H9 (cell line): ENCODE measurements around the gene ZNF823. TPM values are rescaled to one million over a fixed set of nuclear protein-coding genes. Genes with fewer than 3 reads are reported as not detected.
"Not testable (repeated sequence)": the region's sequence is repeated elsewhere in the genome, so short reads cannot be mapped to it uniquely, and the experiment has no call there.

Experiments
- DNase-seq: peaks from one replicate; pipeline ENCODE4 v3.0.0-alpha.2; 2017
- H2AFZ ChIP-seq: one replicate; pipeline ENCODE4 v1.6.1; 2013; ENCODE audit warnings: mild to moderate bottlenecking, low read length, control low read depth, moderate library complexity
- H2AK5ac ChIP-seq: 2 replicates; pipeline ENCODE4 v1.6.1; 2013; ENCODE audit warnings: low read length, control low read depth, mixed read lengths; ENCODE audit not compliant: insufficient read length
- H2BK120ac ChIP-seq: one replicate; pipeline ENCODE4 v1.6.1; 2013; ENCODE audit warnings: low read depth, mild to moderate bottlenecking, low read length, control low read depth, inconsistent platforms; ENCODE audit not compliant: poor library complexity, severe bottlenecking
- H2BK12ac ChIP-seq: 2 replicates; pipeline ENCODE4 v1.6.1; 2013; ENCODE audit warnings: low read length, control low read depth, mixed read lengths, low read depth; ENCODE audit not compliant: insufficient read length
- H2BK15ac ChIP-seq: 2 replicates; pipeline ENCODE4 v1.6.1; 2013; ENCODE audit warnings: low read depth, low read length, control low read depth
- H2BK20ac ChIP-seq: one replicate; pipeline ENCODE4 v1.6.1; 2013; ENCODE audit warnings: low read depth, mild to moderate bottlenecking, low read length, control low read depth, inconsistent platforms; ENCODE audit not compliant: poor library complexity, severe bottlenecking
- H2BK5ac ChIP-seq: 2 replicates; pipeline ENCODE4 v1.6.1; 2013; ENCODE audit warnings: low read length, control low read depth, mixed read lengths; ENCODE audit not compliant: insufficient read length
- H3K14ac ChIP-seq: 2 replicates; pipeline ENCODE4 v1.6.1; 2013; ENCODE audit warnings: low read length, control low read depth; ENCODE audit not compliant: insufficient read depth
- H3K18ac ChIP-seq: 2 replicates; pipeline ENCODE4 v1.6.1; 2013; ENCODE audit warnings: low read depth, mild to moderate bottlenecking, mixed read lengths, low read length, control low read depth; ENCODE audit not compliant: insufficient read length
- H3K23ac ChIP-seq: 2 replicates; pipeline ENCODE4 v1.6.1; 2013; ENCODE audit warnings: low read length, control low read depth, mixed read lengths, low read depth; ENCODE audit not compliant: insufficient read length
- H3K23me2 ChIP-seq: 2 replicates; pipeline ENCODE4 v1.6.1; 2013; ENCODE audit warnings: low read depth, mild to moderate bottlenecking, mixed read lengths, low read length, control low read depth; ENCODE audit not compliant: insufficient read length, poor library complexity, severe bottlenecking
- H3K27ac ChIP-seq: 2 replicates; pipeline ENCODE4 v1.5.1; 2013; ENCODE audit warnings: low read length, control low read depth, mixed read lengths, low read depth; ENCODE audit not compliant: insufficient read length
- H3K27me3 ChIP-seq: 2 replicates; pipeline ENCODE4 v1.6.1; 2013; ENCODE audit warnings: low read length, control low read depth, inconsistent platforms; ENCODE audit not compliant: insufficient read depth
- H3K4ac ChIP-seq: 2 replicates; pipeline ENCODE4 v1.6.1; 2013; ENCODE audit warnings: low read depth, mild to moderate bottlenecking, control low read depth, inconsistent platforms, low read length, moderate library complexity
- H3K4me1 ChIP-seq: 2 replicates; pipeline ENCODE4 v1.6.1; 2013; ENCODE audit warnings: low read length, control low read depth, inconsistent platforms; ENCODE audit not compliant: insufficient read depth
- H3K4me2 ChIP-seq: 2 replicates; pipeline ENCODE4 v1.6.1; 2013; ENCODE audit warnings: low read length, control low read depth, mixed read lengths; ENCODE audit not compliant: insufficient read length, insufficient read depth
- H3K56ac ChIP-seq: 2 replicates; pipeline ENCODE4 v1.6.1; 2013; ENCODE audit warnings: low read depth, mild to moderate bottlenecking, mixed read lengths, low read length, control low read depth; ENCODE audit not compliant: insufficient read length
- H3K79me1 ChIP-seq: 2 replicates; pipeline ENCODE4 v1.6.1; 2013; ENCODE audit warnings: low read depth, mild to moderate bottlenecking, moderate library complexity, low read length, control low read depth, inconsistent platforms; ENCODE audit not compliant: insufficient read depth, poor library complexity, severe bottlenecking
- H3K79me2 ChIP-seq: 2 replicates; pipeline ENCODE4 v1.6.1; 2013; ENCODE audit warnings: low read length, control low read depth, inconsistent platforms; ENCODE audit not compliant: insufficient read depth
- H3K9ac ChIP-seq: 2 replicates; pipeline ENCODE4 v1.6.1; 2013; ENCODE audit warnings: low read length, control low read depth, mixed read lengths; ENCODE audit not compliant: insufficient read length; ENCODE audit errors: extremely low read depth
- H3K9me3 ChIP-seq: one replicate; pipeline ENCODE4 v1.6.1; 2013; ENCODE audit warnings: low read depth, low read length, inconsistent platforms; ENCODE audit not compliant: control insufficient read depth
- H3T11ph ChIP-seq: one replicate; pipeline ENCODE4 v1.6.1; 2013; ENCODE audit warnings: mild to moderate bottlenecking, low read length, control low read depth, inconsistent platforms
- H4K20me1 ChIP-seq: one replicate; pipeline ENCODE4 v1.6.1; 2013; ENCODE audit not compliant: control insufficient read depth, insufficient read length, insufficient read depth
- H4K5ac ChIP-seq: 2 replicates; pipeline ENCODE4 v1.6.1; 2013; ENCODE audit warnings: low read depth, mild to moderate bottlenecking, mixed read lengths, low read length, control low read depth; ENCODE audit not compliant: insufficient read length
- H4K8ac ChIP-seq: replicated peaks from 2 replicates; pipeline ENCODE4 v1.6.1; 2013; ENCODE audit warnings: low read length, control low read depth, mixed read lengths, low read depth; ENCODE audit not compliant: insufficient read length
- H4K91ac ChIP-seq: 2 replicates; pipeline ENCODE4 v1.6.1; 2013; ENCODE audit warnings: low read depth, mild to moderate bottlenecking, moderate library complexity, mixed read lengths, low read length, control low read depth; ENCODE audit not compliant: insufficient read length
- H3K27ac Mint-ChIP-seq, 3 experiments: 2 replicates in 2 of 3; 3 replicates in 1 of 3; pipeline ENCODE4 v1.8.0; 2020 to 2021; ENCODE audit warnings: mixed read lengths in 3 of 3, mild to moderate bottlenecking in 1 of 3, moderate library complexity in 1 of 3
- H3K27me3 Mint-ChIP-seq: 2 replicates; pipeline ENCODE4 v1.8.0; 2021; ENCODE audit warnings: low read depth, mild to moderate bottlenecking, moderate library complexity, mixed read lengths
- H3K36me3 Mint-ChIP-seq, 3 experiments: 2 replicates in 2 of 3; 3 replicates in 1 of 3; pipeline ENCODE4 v1.8.0; 2020 to 2021; ENCODE audit warnings: low read depth in 3 of 3, mixed read lengths in 3 of 3; ENCODE audit not compliant: insufficient read depth in 1 of 3
- H3K4me1 Mint-ChIP-seq, 2 experiments: 2 replicates each; pipeline ENCODE4 v1.8.0; 2020; ENCODE audit warnings: mixed read lengths in 2 of 2
- H3K4me3 Mint-ChIP-seq, 2 experiments: 2 replicates in 1 of 2; 3 replicates in 1 of 2; pipeline ENCODE4 v1.8.0; 2020 to 2021; ENCODE audit warnings: mild to moderate bottlenecking in 2 of 2, mixed read lengths in 2 of 2, moderate library complexity in 1 of 2
- H3K9me3 Mint-ChIP-seq, 2 experiments: 2 replicates in 1 of 2; 3 replicates in 1 of 2; pipeline ENCODE4 v1.8.0; 2020; ENCODE audit warnings: mild to moderate bottlenecking in 2 of 2, mixed read lengths in 2 of 2, moderate library complexity in 1 of 2
- CTCF ChIP-seq: fragments of 200-600 bp; sonication (generic); conservative IDR thresholded peaks from 3 replicates; pipeline ENCODE4 v1.8.0; 2021; ENCODE audit warnings: antibody characterized with exemption, mild to moderate bottlenecking
- WGBS: extraction: QIAGEN DNeasy Blood & Tissue Kit; methylation state at CpG from one replicate; pipeline ENCODE4 v1.1.7; 2013; ENCODE audit warnings: missing lambda C conversion rate, low lambda C conversion rate, mixed read lengths; ENCODE audit not compliant: insufficient read length; ENCODE audit errors: extremely low coverage; 5-methylcytosine and 5-hydroxymethylcytosine counted together
- total RNA-seq: library from RNA; stranded (reverse); gene quantifications from 2 replicates; pipeline ENCODE4 v1.2.1, GENCODE V29; 2021

The ZNF823 gene
- total RNA-seq, 1 experiment from 2014 or later: 2.5 TPM

- Mint-ChIP-seq H3K27ac (no peak overlapping the region), H3K27me3 (peaks cover 19% of the 10 kb centered on the region), H3K4me3 (no peak overlapping the region), H3K9me3 (peaks cover 63 to 73% of the 10 kb centered on the region in 2 experiments), H3K36me3 (peaks cover 52 to 65% (median 61%) of the 10 kb centered on the region in 3 experiments), H3K4me1 (peaks cover 0 to 2% of the 10 kb centered on the region in 2 experiments; a peak in 1 of 4 replicates)
- no peak overlapping the region for H3K27ac ChIP-seq
- H2AFZ ChIP-seq: no peak overlapping the region
- no peak overlapping the region for H2AK5ac ChIP-seq
- H4K5ac ChIP-seq: no peak overlapping the region
- H3K4ac ChIP-seq: no peak overlapping the region
- H2BK15ac ChIP-seq: no peak overlapping the region
- H3K23me2 ChIP-seq: peaks cover 9% of the 10 kb centered on the region
- H2BK5ac ChIP-seq: no peak overlapping the region
- H3K79me1 ChIP-seq: no peaks in the 10 kb centered on the region
- no peak overlapping the region for H3K18ac ChIP-seq
- H2BK12ac ChIP-seq: no peak overlapping the region
- H3K9me3 ChIP-seq: peaks cover 12% of the 10 kb centered on the region
- no peak overlapping the region for H2BK20ac ChIP-seq
- no CpG with 5 or more reads among the region's 1 CpG for WGBS
- no peak overlapping the region for H3K14ac ChIP-seq
- H4K20me1 ChIP-seq: no peaks in the 10 kb centered on the region
- no peaks in the 10 kb centered on the region for H3K27me3 ChIP-seq
- H2BK120ac ChIP-seq: no peak overlapping the region
- no peak overlapping the region for H3K23ac ChIP-seq
- no peak overlapping the region for H4K91ac ChIP-seq
- H4K8ac ChIP-seq: no peak overlapping the region
- no peaks in the 10 kb centered on the region for H3K4me1 ChIP-seq
- no peak overlapping the region for H3K56ac ChIP-seq
- no peak overlapping the region for H3T11ph ChIP-seq
- DNase-seq: no peak
- TF ChIP-seq CTCF: no peak
- H3K79me2 ChIP-seq: no peaks in the 10 kb centered on the region
- no peak overlapping the region for H3K9ac ChIP-seq
- no peak overlapping the region for H3K4me2 ChIP-seq
Measured at GRCh38 chr19:11678504-11678903, 60.2 kb downstream of the ZNF823 start.

- not testable (repeated sequence) for H3K4me1 Mint-ChIP-seq, H2BK12ac ChIP-seq, H2BK20ac ChIP-seq, H2BK15ac ChIP-seq, H4K5ac ChIP-seq, H3K4me2 ChIP-seq, H3K79me2 ChIP-seq, H3K4ac ChIP-seq, H3K23me2 ChIP-seq, H2AFZ ChIP-seq, H4K91ac ChIP-seq, H3T11ph ChIP-seq, H2BK120ac ChIP-seq, H3K14ac ChIP-seq, H4K20me1 ChIP-seq, H3K79me1 ChIP-seq, H3K18ac ChIP-seq, H3K27ac Mint-ChIP-seq, H4K8ac ChIP-seq, H3K9me3 ChIP-seq, H3K23ac ChIP-seq, H3K27me3 ChIP-seq, DNase-seq, H2BK5ac ChIP-seq, H3K4me1 ChIP-seq, H2AK5ac ChIP-seq, H3K27ac ChIP-seq, H3K9ac ChIP-seq, H3K56ac ChIP-seq, H3K4me3 Mint-ChIP-seq
- WGBS: no CpG with 5 or more reads among the region's 47 CpGs
- H3K36me3 Mint-ChIP-seq: peaks cover 43 to 53% (median 49%) of the 10 kb centered on the region in 3 experiments
- peaks cover 22% of the 10 kb centered on the region for H3K27me3 Mint-ChIP-seq
- H3K9me3 Mint-ChIP-seq: peaks cover 50 to 68% of the 10 kb centered on the region in 2 experiments
Measured at GRCh38 chr19:11676661-11677600, 61.8 kb downstream of the ZNF823 start.
